Measurements from ENCODE around the gene MYL12B. TPM values are rescaled to one million over a fixed set of nuclear protein-coding genes. Genes with fewer than 3 reads are reported as not detected.
A peak's percentile ranks its signal among the peaks of the same experiment; 100 is the strongest.
"Not testable (repeated sequence)": the region's sequence is repeated elsewhere in the genome, so short reads cannot be mapped to it uniquely, and the experiment has no call there.

Gene MYL12B
- total and polyA plus RNA-seq, 2 experiments from 2014 or later, result 519 to 721 TPM

GRCh38 chr18:3305354-3305762, 43.4 kb downstream of the MYL12B start:
- TF ChIP-seq EZH2phosphoT487 (IDR thresholded peaks at IDR 0.05; ENCODE audit: low read depth, severe bottlenecking, unreplicated experiment) (no peak), CTCF (IDR thresholded peaks at IDR 0.05; ENCODE audit: poor library complexity) (no peak), EZH2 (IDR thresholded peaks at IDR 0.05; ENCODE audit: borderline replicate concordance) (no peak)
- H3K4me3 ChIP-seq, result no peak overlapping the region
- no peaks in the 10 kb centered on the region for H3K4me1 ChIP-seq (ENCODE audit: insufficient read depth)
- no peaks in the 10 kb centered on the region for H3K9me2 ChIP-seq (replicated peaks; ENCODE audit: insufficient read depth)
- H3K27ac ChIP-seq, result peak overlapping the region; percentile 53
- H3K79me2 ChIP-seq, result no peaks in the 10 kb centered on the region
- H4K20me1 ChIP-seq (ENCODE audit: insufficient read depth, poor library complexity, severe bottlenecking), result no peaks in the 10 kb centered on the region
- H2AFZ ChIP-seq, result peak overlapping the region; percentile 4
- H3K36me3 ChIP-seq (replicated peaks; ENCODE audit: insufficient read depth, low read depth), result no peaks in the 10 kb centered on the region
- H3K27me3 ChIP-seq, result no peaks in the 10 kb centered on the region
- no peak overlapping the region for H3K4me2 ChIP-seq
- no peaks in the 10 kb centered on the region for H3K9me3 ChIP-seq (ENCODE audit: low read depth)
- DNase-seq (ENCODE audit: low spot score), result no peak
- 83% methylated on average over 7 of the region's 7 CpGs for WGBS (ENCODE audit: low lambda C conversion rate, missing lambda C conversion rate)

- Histone ChIP-seq H3K27ac (peak overlapping the region; percentile 53), H3K4me3 (no peak overlapping the region), H3K4me1 (ENCODE audit: insufficient read depth) (no peaks in the 10 kb centered on the region), H3K4me2 (no peak overlapping the region), H3K9me3 (ENCODE audit: low read depth) (no peaks in the 10 kb centered on the region), H3K9me2 (replicated peaks; ENCODE audit: insufficient read depth) (no peaks in the 10 kb centered on the region), H4K20me1 (ENCODE audit: insufficient read depth, poor library complexity, severe bottlenecking) (no peaks in the 10 kb centered on the region), H2AFZ (peak overlapping the region; percentile 4), H3K79me2 (no peaks in the 10 kb centered on the region), H3K36me3 (replicated peaks; ENCODE audit: insufficient read depth, low read depth) (no peaks in the 10 kb centered on the region), H3K27me3 (no peaks in the 10 kb centered on the region)
- DNase-seq (ENCODE audit: low spot score), result peak; percentile 42
- TF ChIP-seq EZH2 (IDR thresholded peaks at IDR 0.05; ENCODE audit: borderline replicate concordance), result no peak
- TF ChIP-seq EZH2phosphoT487 (IDR thresholded peaks at IDR 0.05; ENCODE audit: low read depth, severe bottlenecking, unreplicated experiment), result no peak
- no peak for TF ChIP-seq CTCF (IDR thresholded peaks at IDR 0.05; ENCODE audit: poor library complexity)
- 49% methylated on average over 8 of the region's 8 CpGs for WGBS (ENCODE audit: low lambda C conversion rate, missing lambda C conversion rate)
These were observed 44.0 kb downstream of the MYL12B start for GRCh38 chr18:3305933-3306332.

- Histone ChIP-seq H3K27ac (no peak overlapping the region), H4K20me1 (ENCODE audit: insufficient read depth, poor library complexity, severe bottlenecking) (no peaks in the 10 kb centered on the region), H3K36me3 (replicated peaks; ENCODE audit: insufficient read depth, low read depth) (no peaks in the 10 kb centered on the region), H3K4me3 (no peak overlapping the region), H3K9me2 (replicated peaks; ENCODE audit: insufficient read depth) (no peaks in the 10 kb centered on the region), H3K4me1 (ENCODE audit: insufficient read depth) (no peaks in the 10 kb centered on the region), H2AFZ (no peak overlapping the region), H3K27me3 (no peaks in the 10 kb centered on the region), H3K79me2 (no peaks in the 10 kb centered on the region), H3K9me3 (ENCODE audit: low read depth) (no peaks in the 10 kb centered on the region), H3K4me2 (no peak overlapping the region)
- no peak for DNase-seq (ENCODE audit: low spot score)
- no peak for TF ChIP-seq EZH2phosphoT487 (IDR thresholded peaks at IDR 0.05; ENCODE audit: low read depth, severe bottlenecking, unreplicated experiment)
- TF ChIP-seq EZH2 (IDR thresholded peaks at IDR 0.05; ENCODE audit: borderline replicate concordance), result no peak
- no peak for TF ChIP-seq CTCF (IDR thresholded peaks at IDR 0.05; ENCODE audit: poor library complexity)
- 73% methylated on average over 3 of the region's 3 CpGs for WGBS (ENCODE audit: low lambda C conversion rate, missing lambda C conversion rate)
These were observed 44.5 kb downstream of the MYL12B start for GRCh38 chr18:3306391-3306790.

- Histone ChIP-seq H3K9me3 (ENCODE audit: low read depth) (no peaks in the 10 kb centered on the region), H3K27me3 (no peaks in the 10 kb centered on the region), H3K9me2 (replicated peaks; ENCODE audit: insufficient read depth) (no peaks in the 10 kb centered on the region), H3K79me2 (no peaks in the 10 kb centered on the region), H3K36me3 (replicated peaks; ENCODE audit: insufficient read depth, low read depth) (no peaks in the 10 kb centered on the region), H3K4me3 (no peak overlapping the region), H3K27ac (no peak overlapping the region), H4K20me1 (ENCODE audit: insufficient read depth, poor library complexity, severe bottlenecking) (no peaks in the 10 kb centered on the region), H3K4me2 (no peak overlapping the region), H3K4me1 (ENCODE audit: insufficient read depth) (no peaks in the 10 kb centered on the region), H2AFZ (no peak overlapping the region)
- DNase-seq (ENCODE audit: low spot score), result no peak
- 50% methylated on average over 4 of the region's 4 CpGs for WGBS (ENCODE audit: low lambda C conversion rate, missing lambda C conversion rate)
- no peak for TF ChIP-seq CTCF (IDR thresholded peaks at IDR 0.05; ENCODE audit: poor library complexity)
- no peak for TF ChIP-seq EZH2phosphoT487 (IDR thresholded peaks at IDR 0.05; ENCODE audit: low read depth, severe bottlenecking, unreplicated experiment)
- TF ChIP-seq EZH2 (IDR thresholded peaks at IDR 0.05; ENCODE audit: borderline replicate concordance), result no peak
These were observed 51.8 kb downstream of the MYL12B start for GRCh38 chr18:3313685-3314084.

- not testable (repeated sequence) for H3K9me3 ChIP-seq (ENCODE audit: low read depth); H3K4me2 ChIP-seq; H3K27me3 ChIP-seq; H3K27ac ChIP-seq; H3K9me2 ChIP-seq (replicated peaks; ENCODE audit: insufficient read depth); H4K20me1 ChIP-seq (ENCODE audit: insufficient read depth, poor library complexity, severe bottlenecking); H3K79me2 ChIP-seq; H2AFZ ChIP-seq; H3K36me3 ChIP-seq (replicated peaks; ENCODE audit: insufficient read depth, low read depth); H3K4me3 ChIP-seq; DNase-seq (ENCODE audit: low spot score); H3K4me1 ChIP-seq (ENCODE audit: insufficient read depth)
- 100% methylated on average over 1 of the region's 1 CpG for WGBS (ENCODE audit: low lambda C conversion rate, missing lambda C conversion rate)
These were observed 53.4 kb downstream of the MYL12B start for GRCh38 chr18:3315344-3315743.
